C1 segment of cervical spinal cord (tissue), 14 donors: Measurements from ENCODE around the gene MBNL2.

Experiments used
- DNase-seq, 14 donors: peaks; one replicate each; lab custom pipeline; 2025; lab: John Stamatoyannopoulos, UW

Gene MBNL2

GRCh38 chr13:97234236-97234635, 12.1 kb downstream of the MBNL2 start:
- no peak for DNase-seq

GRCh38 chr13:97234742-97235141, 12.6 kb downstream of the MBNL2 start:
- peak in 1 of 14 donors; percentile 29 for DNase-seq

- peak in 1 of 14 donors; percentile 20 for DNase-seq
These were observed 13.6 kb downstream of the MBNL2 start for GRCh38 chr13:97235549-97236231.

- DNase-seq, result no peak
These were observed 15.3 kb downstream of the MBNL2 start for GRCh38 chr13:97237388-97237787.

GRCh38 chr13:97238432-97238831, 16.3 kb downstream of the MBNL2 start:
- DNase-seq, result no peak

GRCh38 chr13:97238883-97239282, 16.8 kb downstream of the MBNL2 start:
- DNase-seq, result no peak

- DNase-seq, result no peak
These were observed 17.2 kb downstream of the MBNL2 start for GRCh38 chr13:97239306-97239705.

- no peak for DNase-seq
These were observed 18.0 kb downstream of the MBNL2 start for GRCh38 chr13:97239943-97240787.

- DNase-seq, result no peak
These were observed 18.9 kb downstream of the MBNL2 start for GRCh38 chr13:97240788-97241734.

GRCh38 chr13:97241761-97242160, 19.6 kb downstream of the MBNL2 start:
- no peak for DNase-seq

GRCh38 chr13:97242755-97243497, 20.8 kb downstream of the MBNL2 start:
- DNase-seq, result peak in 12 of 14 donors; percentile 25 to 87 (median 67)

- peak in 2 of 14 donors; percentile 40 to 43 for DNase-seq
These were observed 22.0 kb downstream of the MBNL2 start for GRCh38 chr13:97243915-97244781.

GRCh38 chr13:97245011-97245410, 22.9 kb downstream of the MBNL2 start:
- DNase-seq, result no peak

- no peak for DNase-seq
These were observed 24.5 kb downstream of the MBNL2 start for GRCh38 chr13:97246596-97247158.

GRCh38 chr13:97248243-97248642, 26.1 kb downstream of the MBNL2 start:
- no peak for DNase-seq

- DNase-seq, result no peak
These were observed 27.1 kb downstream of the MBNL2 start for GRCh38 chr13:97249093-97249795.

- DNase-seq, result no peak
These were observed 27.8 kb downstream of the MBNL2 start for GRCh38 chr13:97249796-97250495.

- no peak for DNase-seq
These were observed 28.4 kb downstream of the MBNL2 start for GRCh38 chr13:97250560-97250959.
